DND-41 (cell line): ENCODE results near the gene MICU1.

Experiments
- ATAC-seq: fragments of 200-7000 bp; cut with Tn5 transposase; 3 replicates; pipeline ENCODE4 v1.9.1; 2021; ENCODE audit warnings: low read depth; ENCODE audit not compliant: insufficient read depth
- DNase-seq: peaks from one replicate; pipeline ENCODE4 v3.0.0-alpha.2; 2020
- H2AFZ ChIP-seq: 2 replicates; pipeline ENCODE4 v1.6.0; 2012; ENCODE audit warnings: low read depth, low read length
- H3K27ac ChIP-seq: 2 replicates; pipeline ENCODE4 v1.5.1; 2012; ENCODE audit warnings: low read length, inconsistent platforms
- H3K27me3 ChIP-seq: fragments of 200-600 bp; sonication (generic); 2 replicates; pipeline ENCODE4 v1.6.0; 2012; ENCODE audit warnings: low read length, mild to moderate bottlenecking, inconsistent platforms; ENCODE audit not compliant: insufficient read depth, poor library complexity
- H3K36me3 ChIP-seq: 2 replicates; pipeline ENCODE4 v1.5.1; 2012; ENCODE audit warnings: low read length, inconsistent platforms; ENCODE audit not compliant: insufficient read depth
- H3K4me1 ChIP-seq: 2 replicates; pipeline ENCODE4 v1.5.1; 2012; ENCODE audit warnings: mild to moderate bottlenecking, low read length; ENCODE audit not compliant: insufficient read depth
- H3K4me2 ChIP-seq: 2 replicates; pipeline ENCODE4 v1.6.0; 2012; ENCODE audit warnings: mild to moderate bottlenecking, moderate library complexity, low read length, inconsistent platforms; ENCODE audit not compliant: insufficient read depth
- H3K4me3 ChIP-seq, 2 experiments: fragments of 200-600 bp in 1 of 2; shearing (Covaris generic) in 1 of 2; 2 replicates each; pipeline ENCODE4 v1.5.1; 2012 to 2016; ENCODE audit warnings: inconsistent platforms in 2 of 2, low read length in 2 of 2, mild to moderate bottlenecking in 2 of 2, low read depth in 1 of 2, moderate library complexity in 1 of 2
- H3K79me2 ChIP-seq: 2 replicates; pipeline ENCODE4 v1.6.0; 2012; ENCODE audit warnings: low read length, inconsistent platforms; ENCODE audit not compliant: insufficient read depth
- H3K9ac ChIP-seq: 2 replicates; pipeline ENCODE4 v1.6.0; 2012; ENCODE audit warnings: low read depth, mild to moderate bottlenecking, inconsistent platforms, low read length, moderate library complexity
- H3K9me3 ChIP-seq: 2 replicates; pipeline ENCODE4 v1.5.1; 2012; ENCODE audit warnings: low read length, moderate library complexity, mild to moderate bottlenecking, inconsistent platforms; ENCODE audit not compliant: insufficient read depth, severe bottlenecking
- H4K20me1 ChIP-seq: 2 replicates; pipeline ENCODE4 v1.6.0; 2012; ENCODE audit warnings: low read length; ENCODE audit not compliant: insufficient read depth
- EZH2 ChIP-seq: IDR thresholded peaks from 3 replicates; pipeline ENCODE4 v1.6.1; 2012; ENCODE audit warnings: borderline replicate concordance, low read depth, mild to moderate bottlenecking, moderate library complexity, low read length, inconsistent platforms; ENCODE audit not compliant: severe bottlenecking
- TF ChIP-seq, protein P1 (sequence below): IDR thresholded peaks from 2 replicates; pipeline ENCODE4 v1.5.1; 2012; ENCODE audit warnings: borderline replicate concordance, low read length, moderate library complexity, mild to moderate bottlenecking; ENCODE audit not compliant: poor library complexity, severe bottlenecking; ENCODE audit errors: extremely low read depth

The MICU1 gene

DNA sequence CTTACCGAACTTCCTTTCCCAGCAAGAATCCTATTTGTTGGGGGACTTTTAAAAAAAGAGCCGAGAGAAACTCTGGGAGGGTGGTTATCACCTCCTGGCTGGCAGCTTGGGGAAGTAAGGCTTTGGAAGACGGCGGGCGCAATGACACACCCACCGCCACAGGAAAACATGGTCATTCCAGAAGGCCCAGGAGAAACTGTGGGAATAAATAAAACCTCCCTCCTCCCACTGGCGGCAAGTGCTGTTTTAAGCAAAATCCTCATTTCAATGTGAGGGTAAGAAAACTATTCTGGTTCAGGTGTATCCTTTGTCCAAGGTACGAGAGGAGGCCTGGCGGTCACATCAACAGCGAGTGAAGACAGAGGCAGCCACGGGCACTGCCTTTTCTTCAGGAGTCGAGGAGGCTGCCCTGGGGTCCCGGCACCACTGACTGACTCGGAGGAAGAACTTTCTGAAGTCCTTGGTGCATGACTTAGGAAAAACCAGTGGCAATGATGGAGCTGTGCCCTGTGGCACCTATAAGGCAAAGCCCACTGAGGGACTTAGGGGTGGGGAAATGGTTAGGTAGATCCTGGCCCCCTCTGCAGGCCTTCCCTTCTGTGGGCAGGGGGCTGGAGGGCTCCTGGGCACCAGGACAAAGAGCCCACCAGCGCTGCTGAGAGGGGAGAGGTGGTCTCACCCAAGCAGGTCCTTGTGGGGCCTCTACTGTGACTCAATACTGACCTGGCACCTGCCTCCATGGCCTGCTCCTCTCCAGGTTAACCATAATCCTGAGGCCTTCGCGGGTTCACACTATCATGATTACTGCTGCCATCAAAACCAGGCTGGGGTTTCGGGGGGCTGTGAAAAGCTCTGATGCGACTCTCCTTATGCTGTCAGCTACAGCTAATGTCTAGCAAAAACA, 292.5 kb downstream of the MICU1 start:
- H4K20me1 ChIP-seq: no peaks in the 10 kb centered on the region
- peaks cover 28% of the 10 kb centered on the region for H3K79me2 ChIP-seq
- peak overlapping the region in 1 of 2 experiments; percentile 10; a peak in 1 of 4 replicates for H3K4me3 ChIP-seq
- ATAC-seq (no peak), DNase-seq (peak; percentile 48)
- peaks cover 90% of the 10 kb centered on the region for H3K4me1 ChIP-seq
- H2AFZ ChIP-seq: no peak overlapping the region
- no peaks in the 10 kb centered on the region for H3K27me3 ChIP-seq
- no peak for TF ChIP-seq EZH2
- TF ChIP-seq, protein P1, sequence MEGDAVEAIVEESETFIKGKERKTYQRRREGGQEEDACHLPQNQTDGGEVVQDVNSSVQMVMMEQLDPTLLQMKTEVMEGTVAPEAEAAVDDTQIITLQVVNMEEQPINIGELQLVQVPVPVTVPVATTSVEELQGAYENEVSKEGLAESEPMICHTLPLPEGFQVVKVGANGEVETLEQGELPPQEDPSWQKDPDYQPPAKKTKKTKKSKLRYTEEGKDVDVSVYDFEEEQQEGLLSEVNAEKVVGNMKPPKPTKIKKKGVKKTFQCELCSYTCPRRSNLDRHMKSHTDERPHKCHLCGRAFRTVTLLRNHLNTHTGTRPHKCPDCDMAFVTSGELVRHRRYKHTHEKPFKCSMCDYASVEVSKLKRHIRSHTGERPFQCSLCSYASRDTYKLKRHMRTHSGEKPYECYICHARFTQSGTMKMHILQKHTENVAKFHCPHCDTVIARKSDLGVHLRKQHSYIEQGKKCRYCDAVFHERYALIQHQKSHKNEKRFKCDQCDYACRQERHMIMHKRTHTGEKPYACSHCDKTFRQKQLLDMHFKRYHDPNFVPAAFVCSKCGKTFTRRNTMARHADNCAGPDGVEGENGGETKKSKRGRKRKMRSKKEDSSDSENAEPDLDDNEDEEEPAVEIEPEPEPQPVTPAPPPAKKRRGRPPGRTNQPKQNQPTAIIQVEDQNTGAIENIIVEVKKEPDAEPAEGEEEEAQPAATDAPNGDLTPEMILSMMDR: no peak
- H3K9me3 ChIP-seq: no peaks in the 10 kb centered on the region
- H3K9ac ChIP-seq: peak overlapping the region; percentile 91
- H3K27ac ChIP-seq: peak overlapping the region; percentile 100
- peaks cover 40% of the 10 kb centered on the region for H3K36me3 ChIP-seq
- H3K4me2 ChIP-seq: peak overlapping the region; percentile 62

DNA sequence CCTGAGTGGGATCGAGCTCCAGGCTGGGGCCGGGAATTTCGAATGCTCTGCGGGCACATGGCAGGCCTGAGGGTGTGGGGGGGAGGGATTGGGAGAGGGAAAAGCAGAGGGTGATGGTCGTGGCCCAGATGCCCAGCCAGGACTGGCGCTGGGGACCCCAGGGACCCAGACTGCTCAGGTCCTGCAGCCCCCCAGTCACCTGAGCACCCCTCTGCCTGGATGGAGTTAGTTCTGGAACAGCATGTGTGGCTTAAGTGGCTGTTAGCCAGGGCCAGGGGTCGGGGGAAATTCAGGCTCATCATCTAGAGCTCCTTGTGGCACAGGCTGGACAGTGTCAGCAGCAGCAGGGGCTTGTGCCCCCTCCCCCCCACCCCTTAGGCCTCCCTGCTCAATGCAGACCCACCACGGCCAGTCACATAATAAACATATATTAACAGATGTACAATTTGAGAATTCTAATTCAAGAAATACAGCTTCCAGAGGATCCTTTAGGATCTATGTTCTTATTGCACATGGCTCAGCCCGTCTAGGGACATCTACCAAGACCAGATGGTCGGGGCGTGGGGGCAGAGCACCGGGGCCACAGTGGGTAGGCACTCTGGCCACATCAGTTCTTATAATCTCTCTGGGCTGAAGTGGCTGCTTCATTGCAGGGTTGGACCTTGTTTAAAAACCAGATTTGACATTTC, 293.3 kb downstream of the MICU1 start:
- Histone ChIP-seq H3K36me3 (peaks cover 32% of the 10 kb centered on the region), H3K9me3 (no peaks in the 10 kb centered on the region), H2AFZ (no peak overlapping the region), H3K4me2 (peak overlapping the region; percentile 62), H3K4me3 (peak overlapping the region in 1 of 2 experiments; percentile 51; a peak in 1 of 4 replicates), H3K4me1 (peaks cover 96% of the 10 kb centered on the region), H3K79me2 (peaks cover 36% of the 10 kb centered on the region), H3K27ac (peak overlapping the region; percentile 100), H4K20me1 (no peaks in the 10 kb centered on the region; the same call in 1 of the 2 replicates), H3K27me3 (no peaks in the 10 kb centered on the region), H3K9ac (peak overlapping the region; percentile 91)
- DNase-seq: no peak
- TF ChIP-seq, protein P1: no peak
- no peak for TF ChIP-seq EZH2
- ATAC-seq: no peak

DNA sequence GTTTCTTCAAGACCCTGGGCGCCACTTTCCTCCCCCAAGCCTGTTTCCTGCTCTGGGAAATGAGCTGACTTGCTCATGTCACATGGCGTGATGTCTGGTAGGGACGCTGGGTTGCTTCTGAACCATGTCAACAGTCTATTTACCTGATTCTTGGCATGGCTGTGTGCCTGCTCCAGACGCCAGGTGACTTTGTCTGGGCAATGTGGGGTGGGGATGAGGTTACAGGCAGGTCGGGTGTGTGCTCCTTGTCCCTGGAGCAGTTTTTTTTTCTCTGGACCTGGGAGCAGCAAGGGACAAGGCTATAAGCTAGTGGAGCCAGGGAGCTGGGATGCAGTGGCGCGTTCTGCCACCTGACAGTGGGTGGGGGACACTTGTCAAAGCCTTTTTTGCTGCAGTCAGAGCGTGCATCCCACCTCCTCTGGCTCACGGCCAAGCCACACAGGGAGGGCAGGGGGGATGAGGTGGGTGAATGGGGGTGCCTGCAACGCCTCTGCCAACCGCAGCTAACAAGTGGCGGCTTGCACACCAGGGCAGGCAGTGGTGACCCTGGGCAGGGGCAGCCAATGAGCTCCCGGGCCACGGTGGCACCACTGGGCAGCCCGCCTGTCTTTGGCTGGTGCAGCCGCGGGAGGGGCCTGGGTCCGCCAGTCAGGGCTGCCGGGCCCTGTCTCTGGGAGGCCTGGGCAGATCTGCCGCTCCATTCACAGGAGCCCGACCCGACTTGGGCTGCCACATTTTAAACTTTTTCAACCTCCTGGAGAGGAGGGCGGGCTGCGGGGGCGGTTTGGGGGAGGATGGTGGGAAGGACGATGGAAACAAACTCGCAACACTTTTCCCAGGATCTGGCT, 294.1 kb downstream of the MICU1 start:
- H3K9ac ChIP-seq: peak overlapping the region; percentile 91
- H3K4me1 ChIP-seq: peaks cover 96% of the 10 kb centered on the region
- no peaks in the 10 kb centered on the region; the same call in 1 of the 2 replicates for H4K20me1 ChIP-seq
- peak overlapping the region; percentile 100 for H3K27ac ChIP-seq
- TF ChIP-seq EZH2: no peak
- TF ChIP-seq, protein P1: peak; percentile 53
- ATAC-seq (peak; percentile 75), DNase-seq (peak; percentile 100)
- H3K4me2 ChIP-seq: peak overlapping the region; percentile 62
- H2AFZ ChIP-seq: peak overlapping the region; percentile 37; the same call in 1 of the 2 replicates
- H3K4me3 ChIP-seq: peak overlapping the region in 1 of 2 experiments; percentile 51; a peak in 2 of 4 replicates
- H3K36me3 ChIP-seq: peaks cover 25% of the 10 kb centered on the region
- H3K27me3 ChIP-seq: no peaks in the 10 kb centered on the region
- H3K9me3 ChIP-seq: no peaks in the 10 kb centered on the region
- peaks cover 43% of the 10 kb centered on the region for H3K79me2 ChIP-seq
